Right lobe of liver (tissue), 6 donors: ENCODE results near the gene CDX2. TPM values are rescaled to one million over a fixed set of nuclear protein-coding genes. Genes with fewer than 3 reads are reported as not detected.

Experiments used
- ATAC-seq, 4 donors: fragments of 200-7000 bp; cut with Tn5 transposase; one replicate each; pipeline ENCODE4 v1.9.1; 2020; ENCODE audit warnings: mild to moderate bottlenecking in 4 of 4, moderate library complexity in 4 of 4
- DNase-seq, 3 donors: peaks; one replicate each; pipeline ENCODE4 v3.0.0-alpha.2; 2020
- H3K27ac ChIP-seq, 3 donors: fragments of 200-600 bp; one replicate each; pipeline ENCODE4 v1.8.0; 2022
- H3K27me3 ChIP-seq, 2 donors: fragments of 200-600 bp; one replicate each; pipeline ENCODE4 v1.8.0; 2022
- H3K36me3 ChIP-seq, 4 donors: fragments of 200-600 bp; sonication (generic) in 1 of 4; one replicate each; pipeline versions ENCODE4 v1.5.1 to v1.8.0; 2017 to 2022; ENCODE audit warnings: control low read depth in 1 of 4
- H3K4me1 ChIP-seq, 4 donors: fragments of 200-600 bp; sonication (generic) in 1 of 4; one replicate each; pipeline versions ENCODE4 v1.5.1 to v1.8.0; 2017 to 2022; ENCODE audit warnings: control low read depth in 1 of 4
- H3K4me3 ChIP-seq, 3 donors: fragments of 200-600 bp; one replicate each; pipeline ENCODE4 v1.8.0; 2022
- H3K9me3 ChIP-seq, 4 donors: fragments of 200-600 bp; sonication (generic) in 1 of 4; one replicate each; pipeline versions ENCODE4 v1.5.1 to v1.8.0; 2017 to 2022; ENCODE audit warnings: control low read depth in 1 of 4
- CTCF ChIP-seq, 4 donors: fragments of 200-600 bp in 3 of 4; fragments of 450-650 bp in 1 of 4; IDR thresholded peaks; one replicate each; pipeline versions ENCODE4 v1.5.1 to v1.8.0; 2016 to 2022; ENCODE audit warnings: antibody characterized with exemption in 4 of 4, mild to moderate bottlenecking in 2 of 4
- POLR2A ChIP-seq: fragments of 450-650 bp; IDR thresholded peaks from one replicate; pipeline ENCODE4 v1.6.1; 2017; ENCODE audit warnings: antibody characterized with exemption, mild to moderate bottlenecking
- WGBS: methylation state at CpG from one replicate; pipeline ENCODE4 v1.1.6; 2018; ENCODE audit warnings: low coverage, low lambda C conversion rate; ENCODE audit not compliant: insufficient coverage; ENCODE audit errors: missing lambda C conversion rate; 5-methylcytosine and 5-hydroxymethylcytosine counted together
- intact Hi-C, 2 donors: fragments of 100-400 bp; cut with DNase I; formaldehyde crosslinking; loops; one replicate each; pipeline versions ENCODE4 v1.11.2 to v1.14.1; 2022
- total RNA-seq, 6 experiments: library from RNA; depleted of rRNA in 2 of 6; stranded (reverse); fragments of >200 nt in 2 of 6; fragmentation: NEBNext Ultra II Directional in 3 of 6; extraction: Animal tissue kit (Norgen Biotek cat#: 25700) in 3 of 6; gene quantifications; one replicate each; pipeline versions ENCODE4 v1.1.0 to v1.2.4, GENCODE V29; 2016 to 2023
- donor health status: DM: no; HTN: yes; CAD: no.
- donor health status: DM: no; HTN: no; CAD: no.
- donor health status: DM: no; HTN: no; CAD: no.
- donor health status: DM: no; HTN: yes; CAD: no.
- donor health status: DM: no; HTN: yes; CAD: no.

CDX2 gene
- total RNA-seq, 6 experiments from 2014 or later, result not detected

GRCh38 chr13:27966641-27967202 is 2.4 kb downstream of the CDX2 start:
- Histone ChIP-seq H3K27me3 (peaks cover 5 to 22% of the 10 kb centered on the region in 2 donors), H3K9me3 (no peaks in the 10 kb centered on the region), H3K27ac (no peak overlapping the region), H3K36me3 (no peaks in the 10 kb centered on the region), H3K4me3 (no peak overlapping the region), H3K4me1 (peaks cover 0 to 11% (median 0%) of the 10 kb centered on the region in 4 donors)
- ATAC-seq, result no peak
- intact Hi-C loops, result loop anchor here in 1 of 2 donors (10.0 kb wide), 2 partner anchors 142 to 602 kb away; no protein-coding TSS in a partner anchor
- 2% methylated on average over 9 of the region's 38 CpGs for WGBS
- TF ChIP-seq CTCF (IDR thresholded peaks at IDR 0.05), result no peak
- TF ChIP-seq POLR2A, result no peak
- DNase-seq, result no peak

GRCh38 chr13:27965740-27966640 is 3.1 kb downstream of the CDX2 start:
- no peaks in the 10 kb centered on the region for H3K36me3 ChIP-seq
- H3K27ac ChIP-seq, result no peak overlapping the region
- ATAC-seq (no peak), DNase-seq (no peak)
- TF ChIP-seq CTCF (IDR thresholded peaks at IDR 0.05) (no peak), POLR2A (no peak)
- WGBS, result 37% methylated on average over 35 of the region's 45 CpGs
- peaks cover 5 to 22% of the 10 kb centered on the region in 2 donors for H3K27me3 ChIP-seq
- no peaks in the 10 kb centered on the region for H3K9me3 ChIP-seq
- peaks cover 0 to 11% (median 0%) of the 10 kb centered on the region in 4 donors for H3K4me1 ChIP-seq
- no peak overlapping the region for H3K4me3 ChIP-seq
- intact Hi-C loops, result loop anchor here in 1 of 2 donors (10.0 kb wide), 2 partner anchors 141 to 601 kb away; no protein-coding TSS in a partner anchor

GRCh38 chr13:27965343-27965739 is 3.8 kb downstream of the CDX2 start:
- no peak for DNase-seq
- 48% methylated on average over 4 of the region's 7 CpGs for WGBS

More at GRCh38 chr13:27965343-27965739, 3.8 kb downstream of the CDX2 start:
- intact Hi-C loops, result loop anchor here in 1 of 2 donors (10.0 kb wide), 2 partner anchors 141 to 601 kb away; no protein-coding TSS in a partner anchor
- ATAC-seq, result no peak
- TF ChIP-seq CTCF (IDR thresholded peaks at IDR 0.05), result no peak
- TF ChIP-seq POLR2A, result no peak
- Histone ChIP-seq H3K4me3 (no peak overlapping the region), H3K4me1 (peaks cover 0 to 11% (median 0%) of the 10 kb centered on the region in 4 donors), H3K36me3 (no peaks in the 10 kb centered on the region), H3K27me3 (peaks cover 5 to 22% of the 10 kb centered on the region in 2 donors), H3K27ac (no peak overlapping the region), H3K9me3 (no peaks in the 10 kb centered on the region)
